Measurements from ENCODE around the gene SIRT1.

GRCh38 chr10:67921065-67921464 is 36.6 kb downstream of the SIRT1 start:
- TF ChIP-seq CTCF (conservative IDR thresholded peaks at IDR 0.05) (no peak), ZFX (IDR thresholded peaks at IDR 0.05) (no peak)
